IMR-90 (cell line): ENCODE results near the gene MBOAT1. TPM values are rescaled to one million over a fixed set of nuclear protein-coding genes. Genes with fewer than 3 reads are reported as not detected.

Source experiments
- ATAC-seq: fragments of 200-7000 bp; cut with Tn5 transposase; 2 replicates; pipeline ENCODE4 v1.9.1; 2020; ENCODE audit warnings: low read depth, mild to moderate bottlenecking, moderate library complexity
- BruUV-seq: library from RNA; stranded (reverse); fragments of 400-500 nt; replicated peaks from 2 replicates; lab custom pipeline; 2021; lab: Mats Ljungman, UMichigan
- CTCF ChIA-PET: fragments of 300-600 bp; formaldehyde crosslinking; extraction: SDS; loops from one replicate; lab custom pipeline; 2021; ENCODE audit warnings: antibody characterized with exemption; lab: Yijun Ruan, JAX
- POLR2A ChIA-PET: fragments of 300-600 bp; sonication (Branson Sonifier 250); formaldehyde crosslinking; loops from one replicate; lab custom pipeline; 2022; ENCODE audit warnings: antibody characterized with exemption; ENCODE audit not compliant: unreplicated experiment; lab: Charles Lee
- DNase-seq: peaks from one replicate; pipeline ENCODE4 v3.0.0; 2013
- H2AFZ ChIP-seq: replicated peaks from 2 replicates; pipeline ENCODE3; 2013; ENCODE audit warnings: low read length, mild to moderate bottlenecking; ENCODE audit not compliant: poor library complexity
- H2AK5ac ChIP-seq: 2 replicates; pipeline ENCODE4 v1.6.1; 2013; ENCODE audit warnings: low read depth, low read length, inconsistent platforms
- H2AK9ac ChIP-seq: replicated peaks from 2 replicates; pipeline ENCODE3; 2013; ENCODE audit warnings: mild to moderate bottlenecking, low read depth, low read length, moderate library complexity; ENCODE audit not compliant: poor library complexity
- H2BK120ac ChIP-seq: 2 replicates; pipeline ENCODE4 v1.6.1; 2013; ENCODE audit warnings: low read depth, low read length, inconsistent platforms
- H2BK15ac ChIP-seq: 3 replicates; pipeline ENCODE4 v1.6.1; 2013; ENCODE audit warnings: low read depth, low read length, inconsistent platforms
- H2BK20ac ChIP-seq: 2 replicates; pipeline ENCODE4 v1.6.1; 2013; ENCODE audit warnings: low read depth, mild to moderate bottlenecking, inconsistent platforms, low read length, moderate library complexity
- H2BK5ac ChIP-seq: 2 replicates; pipeline ENCODE4 v1.6.1; 2013; ENCODE audit warnings: mild to moderate bottlenecking, low read depth, low read length, inconsistent platforms; ENCODE audit not compliant: poor library complexity, severe bottlenecking
- H3K14ac ChIP-seq: replicated peaks from 2 replicates; pipeline ENCODE4 v1.6.1; 2013; ENCODE audit warnings: low read depth, low read length, inconsistent platforms
- H3K18ac ChIP-seq: 2 replicates; pipeline ENCODE4 v1.6.1; 2013; ENCODE audit warnings: low read depth, low read length, control low read depth
- H3K23ac ChIP-seq: 2 replicates; pipeline ENCODE4 v1.6.1; 2013; ENCODE audit warnings: low read depth, low read length, inconsistent platforms
- H3K27ac ChIP-seq: 2 replicates; pipeline ENCODE4 v1.5.1; 2013; ENCODE audit warnings: mild to moderate bottlenecking, control low read depth, low read length; ENCODE audit not compliant: insufficient read depth
- H3K27me3 ChIP-seq: 2 replicates; pipeline ENCODE4 v1.6.1; 2013; ENCODE audit warnings: low read length; ENCODE audit not compliant: control insufficient read depth, insufficient read depth
- H3K36me3 ChIP-seq: 2 replicates; pipeline ENCODE4 v1.6.1; 2013; ENCODE audit warnings: low read length, mixed read lengths; ENCODE audit not compliant: control insufficient read depth, insufficient read depth
- H3K4ac ChIP-seq: 2 replicates; pipeline ENCODE4 v1.6.1; 2013; ENCODE audit warnings: low read depth, low read length, inconsistent platforms
- H3K4me1 ChIP-seq: 2 replicates; pipeline ENCODE4 v1.6.1; 2013; ENCODE audit warnings: low read length, mixed read lengths; ENCODE audit not compliant: control insufficient read depth, insufficient read depth
- H3K4me2 ChIP-seq: 2 replicates; pipeline ENCODE4 v1.6.1; 2013; ENCODE audit warnings: low read depth, mild to moderate bottlenecking, control low read depth, low read length, moderate library complexity
- H3K4me3 ChIP-seq: 2 replicates; pipeline ENCODE4 v1.5.1; 2013; ENCODE audit warnings: low read depth, mild to moderate bottlenecking, control low read depth, low read length, moderate library complexity; ENCODE audit not compliant: insufficient read depth
- H3K56ac ChIP-seq: 2 replicates; pipeline ENCODE4 v1.6.1; 2013; ENCODE audit warnings: low read length, inconsistent platforms; ENCODE audit not compliant: insufficient read depth; ENCODE audit errors: extremely low read depth
- H3K79me1 ChIP-seq, 2 experiments: 2 replicates each; pipeline ENCODE4 v1.6.1; 2013; ENCODE audit warnings: low read length in 2 of 2, inconsistent platforms in 1 of 2, low read depth in 1 of 2
- H3K9ac ChIP-seq: 2 replicates; pipeline ENCODE4 v1.6.1; 2013; ENCODE audit warnings: low read depth, low read length, control low read depth
- H3K9me1 ChIP-seq: 2 replicates; pipeline ENCODE4 v1.6.1; 2013; ENCODE audit warnings: low read length, inconsistent platforms; ENCODE audit not compliant: insufficient read depth
- H3K9me3 ChIP-seq: 2 replicates; pipeline ENCODE4 v1.6.1; 2013; ENCODE audit warnings: low read length; ENCODE audit not compliant: control insufficient read depth, insufficient read depth
- H4K20me1 ChIP-seq: 2 replicates; pipeline ENCODE4 v1.6.1; 2013; ENCODE audit warnings: low read length, inconsistent platforms; ENCODE audit not compliant: insufficient read depth
- H4K5ac ChIP-seq: 2 replicates; pipeline ENCODE4 v1.6.1; 2013; ENCODE audit warnings: mild to moderate bottlenecking, low read depth, low read length, control low read depth
- H4K8ac ChIP-seq, 2 experiments: 2 replicates each; pipeline ENCODE4 v1.6.1; 2013; ENCODE audit warnings: low read depth in 2 of 2, low read length in 2 of 2, control low read depth in 1 of 2, inconsistent platforms in 1 of 2
- H4K91ac ChIP-seq: 2 replicates; pipeline ENCODE4 v1.6.1; 2013; ENCODE audit warnings: low read depth, low read length, inconsistent platforms; ENCODE audit not compliant: insufficient read depth
- BHLHE40 ChIP-seq: fragments of 150-350 bp; IDR thresholded peaks from 2 replicates; pipeline ENCODE4 v1.6.1; 2016; ENCODE audit warnings: mild to moderate bottlenecking, low read depth, low read length
- dilution Hi-C: fragments of 300-500 bp; cut with HindIII; formaldehyde crosslinking; loops from one replicate; pipeline ENCODE4 v1.14.3; 2018; ENCODE audit warnings: low sequenced_read_pairs; ENCODE audit not compliant: unreplicated experiment
- in situ Hi-C: fragments of 300-500 bp; cut with MboI; formaldehyde crosslinking; loops from 3 replicates; pipeline ENCODE4 v1.14.3; 2019; ENCODE audit warnings: low sequenced_read_pairs, inconsistent platforms, mixed read lengths
- intact Hi-C: fragments of 100-400 bp; cut with micrococcal nuclease; formaldehyde crosslinking; loops from 2 replicates; pipeline ENCODE4 v1.10.0; 2022
- polyA plus RNA-seq, 3 experiments: library from polyadenylated mRNA; depleted of rRNA; stranded (reverse); fragments of >200 nt; gene quantifications; 2 replicates each; pipeline ENCODE4 v1.2.3, GENCODE V29; 2012; ENCODE audit warnings: low replicate concordance in 1 of 3
- total RNA-seq: library from RNA; depleted of rRNA; stranded (reverse); fragments of >200 nt; gene quantifications from 2 replicates; pipeline ENCODE4 v1.2.3, GENCODE V29; 2012
- TF ChIP-seq, protein P1 (sequence below): fragments of 150-350 bp; IDR thresholded peaks from 2 replicates; pipeline ENCODE4 v1.6.1; 2017; ENCODE audit warnings: mild to moderate bottlenecking, antibody characterized with exemption, low read length, low read depth

MBOAT1 gene
- total and polyA plus RNA-seq, 2 of the 4 experiments (the other 2 are of a cell fraction) = 1.6 to 4.7 TPM

DNA sequence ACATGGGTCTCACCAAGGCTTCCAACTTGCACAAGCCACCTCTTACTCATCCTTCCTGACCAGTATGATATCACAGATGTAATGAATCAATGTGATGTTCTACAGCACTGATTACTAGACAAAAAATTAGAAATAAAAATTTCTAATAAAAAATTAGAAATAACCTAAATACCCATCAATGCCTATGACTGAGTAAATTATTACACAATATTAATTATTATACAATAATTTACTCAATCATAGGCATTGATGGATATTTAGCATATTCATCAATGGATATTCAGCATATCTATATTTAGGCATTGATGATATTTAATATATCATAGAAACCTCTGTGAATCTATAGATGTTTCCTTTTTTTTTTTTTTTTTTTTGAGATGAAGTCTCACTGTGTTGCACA is 43.2 kb upstream of the MBOAT1 start:
- Histone ChIP-seq H2BK20ac (no peak overlapping the region), H4K5ac (no peak overlapping the region), H2AK9ac (no peak overlapping the region), H3K14ac (no peak overlapping the region), H4K91ac (no peak overlapping the region), H3K9ac (no peak overlapping the region), H3K18ac (no peak overlapping the region), H4K20me1 (no peaks in the 10 kb centered on the region), H2BK120ac (no peak overlapping the region), H2BK5ac (no peak overlapping the region), H4K8ac (no peak overlapping the region), H3K79me1 (no peaks in the 10 kb centered on the region), H3K27ac (no peak overlapping the region), H3K56ac (no peak overlapping the region), H3K9me3 (no peaks in the 10 kb centered on the region), H2BK15ac (no peak overlapping the region), H2AK5ac (no peak overlapping the region), H2AFZ (no peak overlapping the region), H3K36me3 (no peaks in the 10 kb centered on the region), H3K4me3 (no peak overlapping the region), H3K23ac (no peak overlapping the region), H3K27me3 (peaks cover 3% of the 10 kb centered on the region; the same call in 1 of the 2 replicates), H3K4me2 (no peak overlapping the region), H3K4ac (no peak overlapping the region), H3K9me1 (no peaks in the 10 kb centered on the region), H3K4me1 (no peaks in the 10 kb centered on the region)
- intact Hi-C loops (no loop called here), in situ Hi-C loops (no loop called here), dilution Hi-C loops (no loop called here)
- TF ChIP-seq, protein P1, sequence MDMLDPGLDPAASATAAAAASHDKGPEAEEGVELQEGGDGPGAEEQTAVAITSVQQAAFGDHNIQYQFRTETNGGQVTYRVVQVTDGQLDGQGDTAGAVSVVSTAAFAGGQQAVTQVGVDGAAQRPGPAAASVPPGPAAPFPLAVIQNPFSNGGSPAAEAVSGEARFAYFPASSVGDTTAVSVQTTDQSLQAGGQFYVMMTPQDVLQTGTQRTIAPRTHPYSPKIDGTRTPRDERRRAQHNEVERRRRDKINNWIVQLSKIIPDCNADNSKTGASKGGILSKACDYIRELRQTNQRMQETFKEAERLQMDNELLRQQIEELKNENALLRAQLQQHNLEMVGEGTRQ = no peak
- no peak for TF ChIP-seq BHLHE40
- DNase-seq (no peak), ATAC-seq (no peak)
- ChIA-PET POLR2A (no interaction called here), CTCF (no interaction called here)
- BruUV-seq = no TSS peak
